A673 (cell line): ENCODE results near the gene UAP1L1. TPM values are rescaled to one million over a fixed set of nuclear protein-coding genes. Genes with fewer than 3 reads are reported as not detected.

Experiments used
- BruUV-seq: library from RNA; stranded (reverse); fragments of 400-500 nt; replicated peaks from 2 replicates; lab custom pipeline; 2021; lab: Mats Ljungman, UMichigan
- CTCF ChIA-PET: fragments of 300-600 bp; sonication (Branson Sonifier 250); formaldehyde crosslinking; loops from one replicate; lab custom pipeline; 2022; ENCODE audit warnings: antibody characterized with exemption; lab: Charles Lee
- POLR2A ChIA-PET: fragments of 300-600 bp; sonication (Branson Sonifier 250); formaldehyde crosslinking; loops from one replicate; lab custom pipeline; 2022; ENCODE audit warnings: antibody characterized with exemption; ENCODE audit not compliant: low non-redundant PET; lab: Charles Lee
- DNase-seq: peaks from one replicate; pipeline ENCODE4 v3.0.0-alpha.2; 2015; ENCODE audit warnings: low spot score
- H3K27ac ChIP-seq: fragments of 200-600 bp; sonication (generic); 2 replicates; pipeline ENCODE4 v1.5.1; 2016; ENCODE audit warnings: mixed run types, low read depth, mild to moderate bottlenecking, mixed read lengths, antibody characterized with exemption, low read length; ENCODE audit not compliant: poor library complexity, severe bottlenecking
- H3K27me3 ChIP-seq: fragments of 200-600 bp; sonication (generic); replicated peaks from 2 replicates; pipeline ENCODE4 v1.6.1; 2017; ENCODE audit warnings: mixed run types, low read depth, mild to moderate bottlenecking, mixed read lengths, antibody characterized with exemption, low read length; ENCODE audit not compliant: insufficient read depth, poor library complexity
- H3K36me3 ChIP-seq: fragments of 200-600 bp; sonication (generic); 2 replicates; pipeline ENCODE4 v1.6.1; 2016; ENCODE audit warnings: mixed run types, mild to moderate bottlenecking, mixed read lengths, antibody characterized with exemption, low read length; ENCODE audit not compliant: insufficient read depth, poor library complexity, severe bottlenecking
- H3K4me1 ChIP-seq: fragments of 200-600 bp; sonication (generic); 2 replicates; pipeline ENCODE4 v1.6.1; 2017; ENCODE audit warnings: mixed run types, mild to moderate bottlenecking, mixed read lengths, antibody characterized with exemption, low read length; ENCODE audit not compliant: insufficient read depth, poor library complexity, severe bottlenecking
- H3K4me3 ChIP-seq: fragments of 200-600 bp; sonication (generic); 2 replicates; pipeline ENCODE4 v1.5.1; 2016; ENCODE audit warnings: low read depth, mixed run types, mild to moderate bottlenecking, mixed read lengths, low read length; ENCODE audit not compliant: poor library complexity, severe bottlenecking
- H3K9me3 ChIP-seq: fragments of 200-600 bp; sonication (generic); 2 replicates; pipeline ENCODE4 v1.6.1; 2016; ENCODE audit warnings: mixed run types, low read depth, mild to moderate bottlenecking, mixed read lengths, antibody characterized with exemption, low read length; ENCODE audit not compliant: poor library complexity, severe bottlenecking
- CTCF ChIP-seq: fragments of 300-800, 200-600 bp; sonication (generic); conservative IDR thresholded peaks from 2 replicates; pipeline ENCODE4 v1.5.1; 2017; ENCODE audit warnings: low read depth, mild to moderate bottlenecking, antibody characterized with exemption, low read length, moderate library complexity, mixed read lengths
- EZH2 ChIP-seq: fragments of 200-600 bp; sonication (generic); IDR thresholded peaks from 2 replicates; pipeline ENCODE4 v1.6.1; 2017; ENCODE audit warnings: borderline replicate concordance, low read depth, mild to moderate bottlenecking, mixed read lengths, antibody characterized with exemption, low read length; ENCODE audit not compliant: poor library complexity, severe bottlenecking
- intact Hi-C: fragments of 100-400 bp; cut with micrococcal nuclease; formaldehyde crosslinking; loops from one replicate; pipeline ENCODE4 v1.10.0; 2022; ENCODE audit not compliant: unreplicated experiment
- total RNA-seq: library from RNA; stranded (reverse); gene quantifications from 2 replicates; pipeline ENCODE4 v1.2.3, GENCODE V29; 2021

Gene UAP1L1
- total RNA-seq, 1 experiment from 2014 or later: 11.2 TPM

- Histone ChIP-seq H3K36me3 (no peaks in the 10 kb centered on the region), H3K27ac (no peak within 1 kb of the TSS), H3K27me3 (peaks cover 11% of the 10 kb centered on the region), H3K4me1 (no peaks in the 10 kb centered on the region), H3K4me3 (peak within 1 kb of the TSS; percentile 42), H3K9me3 (no peaks in the 10 kb centered on the region)
- TF ChIP-seq EZH2: no peak
- TF ChIP-seq CTCF: no peak
- BruUV-seq: no TSS peak
- CTCF ChIA-PET: interaction anchor here (1.0 kb wide), 1 partner anchor 10 kb away, joined by 3 read pairs; no protein-coding TSS in a partner anchor
- no peak for DNase-seq
- intact Hi-C loops: no loop called here
- POLR2A ChIA-PET: no interaction called here
These were observed 23.1 kb upstream of the UAP1L1 start, which contains the start of gene ENTPD2 for GRCh38 chr9:137053944-137054931. ENTPD2 (minus strand) TSS chr9:137054061; CDS start chr9:137053997, 64 bp downstream.

- H3K4me1 ChIP-seq: no peaks in the 10 kb centered on the region
- no peak overlapping the region for H3K4me3 ChIP-seq
- no peak for DNase-seq
- ChIA-PET POLR2A (no interaction called here), CTCF (interaction anchor here (1.0 to 1.1 kb wide), 2 partner anchors 8 to 9 kb away, joined by 3 to 8 read pairs; partner anchors contain the start of gene NPDC1)
- no peaks in the 10 kb centered on the region for H3K36me3 ChIP-seq
- TF ChIP-seq CTCF (no peak), EZH2 (no peak)
- H3K27ac ChIP-seq: no peak overlapping the region
- BruUV-seq: no TSS peak
- H3K27me3 ChIP-seq: peaks cover 11% of the 10 kb centered on the region
- H3K9me3 ChIP-seq: no peaks in the 10 kb centered on the region
- intact Hi-C loops: no loop called here
These were observed 22.4 kb upstream of the UAP1L1 start for GRCh38 chr9:137054932-137055384.

- no peaks in the 10 kb centered on the region for H3K9me3 ChIP-seq
- H3K4me3 ChIP-seq: no peak overlapping the region
- H3K27me3 ChIP-seq: peaks cover 11% of the 10 kb centered on the region
- intact Hi-C loops: no loop called here
- H3K27ac ChIP-seq: no peak overlapping the region
- ChIA-PET POLR2A (interaction anchor here (0.6 kb wide), 1 partner anchor 10 kb away, joined by 4 read pairs; no protein-coding TSS in a partner anchor), CTCF (interaction anchor here (0.7 to 1.1 kb wide), 4 partner anchors 8 to 12 kb away, joined by 3 to 8 read pairs (median 3); partner anchors contain the start of gene NPDC1)
- no peaks in the 10 kb centered on the region for H3K4me1 ChIP-seq
- no peaks in the 10 kb centered on the region for H3K36me3 ChIP-seq
- TF ChIP-seq CTCF (no peak), EZH2 (no peak)
- no TSS peak for BruUV-seq
- DNase-seq: peak; percentile 42
These were observed 21.6 kb upstream of the UAP1L1 start for GRCh38 chr9:137055385-137056364.
